HG03135 (cell line): ENCODE results near the gene TMEM117.

Experiments
- ATAC-seq: cut with Tn5 transposase; IDR thresholded peaks from one replicate; pipeline ENCODE4 v1.9.1; 2021; ENCODE audit warnings: mild to moderate bottlenecking, moderate library complexity; ENCODE audit not compliant: unreplicated experiment

The TMEM117 gene

GRCh38 chr12:43883748-43884147 lies 47.9 kb downstream of the TMEM117 start:
- no peak for ATAC-seq

- no peak for ATAC-seq
Observed at GRCh38 chr12:43884683-43885410, 49.0 kb downstream of the TMEM117 start.

GRCh38 chr12:43887397-43887796 lies 51.5 kb downstream of the TMEM117 start:
- ATAC-seq, result no peak

- ATAC-seq, result no peak
Observed at GRCh38 chr12:43891856-43892574, 56.1 kb downstream of the TMEM117 start.

GRCh38 chr12:43893670-43894069 lies 57.8 kb downstream of the TMEM117 start:
- no peak for ATAC-seq

- ATAC-seq, result no peak
Observed at GRCh38 chr12:43895580-43896206, 59.8 kb downstream of the TMEM117 start.

GRCh38 chr12:43896496-43896895 lies 60.6 kb downstream of the TMEM117 start:
- ATAC-seq, result no peak

GRCh38 chr12:43898474-43898873 lies 62.6 kb downstream of the TMEM117 start:
- ATAC-seq, result no peak

- no peak for ATAC-seq
Observed at GRCh38 chr12:43899574-43899973, 63.7 kb downstream of the TMEM117 start.

- no peak for ATAC-seq
Observed at GRCh38 chr12:43903686-43904085, 67.8 kb downstream of the TMEM117 start.

GRCh38 chr12:43912859-43913258 lies 77.0 kb downstream of the TMEM117 start:
- ATAC-seq, result no peak

GRCh38 chr12:43914391-43914790 lies 78.5 kb downstream of the TMEM117 start:
- no peak for ATAC-seq

GRCh38 chr12:43914923-43915468 lies 79.1 kb downstream of the TMEM117 start:
- ATAC-seq, result no peak

- no peak for ATAC-seq
Observed at GRCh38 chr12:43917896-43918295, 82.0 kb downstream of the TMEM117 start.

- ATAC-seq, result no peak
Observed at GRCh38 chr12:43921666-43922337, 85.9 kb downstream of the TMEM117 start.

GRCh38 chr12:43930032-43930431 lies 94.2 kb downstream of the TMEM117 start:
- no peak for ATAC-seq

GRCh38 chr12:43931187-43931586 lies 95.3 kb downstream of the TMEM117 start:
- no peak for ATAC-seq

- no peak for ATAC-seq
Observed at GRCh38 chr12:43935581-43935980, 99.7 kb downstream of the TMEM117 start.

GRCh38 chr12:43937947-43938346 lies 102.1 kb downstream of the TMEM117 start:
- ATAC-seq, result no peak

- ATAC-seq, result no peak
Observed at GRCh38 chr12:43942379-43942778, 106.5 kb downstream of the TMEM117 start.

GRCh38 chr12:43945983-43946382 lies 110.1 kb downstream of the TMEM117 start:
- no peak for ATAC-seq
